ENCODE results near the gene ZHX3.

Gene ZHX3

DNA sequence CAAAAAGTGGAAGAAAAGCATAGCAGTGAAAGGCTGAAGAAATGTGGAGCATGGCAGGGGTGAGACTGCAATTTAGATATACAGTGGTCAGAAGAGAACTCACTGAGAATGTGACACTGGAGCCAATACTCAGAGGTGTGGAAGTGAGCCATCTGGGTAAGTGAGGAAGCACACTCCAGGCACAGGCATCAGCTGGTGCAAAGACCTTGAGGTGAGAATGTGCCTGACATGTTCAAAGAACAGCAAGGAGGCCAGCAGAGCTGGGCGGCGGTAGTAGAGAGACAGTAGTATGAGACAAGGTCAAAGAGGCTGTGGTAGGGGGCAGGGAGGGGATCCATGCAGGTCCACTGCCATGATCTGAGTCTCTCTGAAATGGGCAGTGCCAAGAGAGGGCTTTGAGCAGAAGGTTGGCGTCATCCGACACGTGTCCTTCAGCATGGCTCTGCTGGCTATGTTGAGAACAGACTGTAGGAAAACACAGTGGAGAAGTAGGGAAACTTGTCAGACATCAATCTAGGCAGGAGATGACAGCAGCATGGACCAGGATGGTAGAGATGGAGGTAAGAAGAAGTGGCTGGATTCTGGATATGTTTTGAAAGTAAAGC, 95.8 kb downstream of the ZHX3 start:
- no peak for DNase-seq

DNA sequence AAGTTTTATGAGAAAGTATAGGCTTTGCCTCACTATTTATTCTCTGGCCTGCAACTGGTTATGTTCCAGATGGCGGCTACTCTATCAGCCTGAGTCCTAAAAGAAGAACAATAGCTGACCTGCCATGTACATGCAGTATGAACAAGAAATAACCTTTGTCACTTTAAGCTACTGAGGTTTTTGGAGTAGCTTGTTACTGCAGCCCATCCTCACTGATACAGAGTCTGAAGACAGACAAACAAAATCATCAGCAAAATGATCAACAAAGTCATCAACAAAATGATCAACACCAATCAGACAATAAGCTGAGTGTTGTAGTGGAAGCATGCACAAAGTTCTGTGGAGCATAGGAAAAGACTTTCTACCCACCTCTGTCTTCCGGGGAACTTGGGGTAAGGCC, 97.7 kb downstream of the ZHX3 start:
- DNase-seq = no peak

DNA sequence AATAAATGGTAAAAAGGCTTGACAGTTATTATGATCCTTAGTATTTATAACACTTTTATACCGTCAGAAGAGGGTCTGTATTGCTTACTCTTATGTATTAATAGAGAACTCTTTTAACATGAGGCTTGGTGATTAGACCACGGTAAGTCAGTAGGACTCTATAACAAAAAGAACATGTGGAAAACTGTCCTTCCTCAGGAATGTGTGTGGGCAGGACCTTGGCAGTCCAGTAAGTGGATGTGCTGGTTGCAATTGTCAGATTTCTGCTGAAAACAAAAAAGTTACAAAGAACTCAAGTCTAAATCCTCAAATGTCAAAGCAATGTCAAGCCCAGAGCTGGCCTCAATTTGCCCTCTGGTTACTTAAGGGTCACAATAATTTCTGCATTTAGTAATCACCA, 99.1 kb downstream of the ZHX3 start:
- DNase-seq = no peak

DNA sequence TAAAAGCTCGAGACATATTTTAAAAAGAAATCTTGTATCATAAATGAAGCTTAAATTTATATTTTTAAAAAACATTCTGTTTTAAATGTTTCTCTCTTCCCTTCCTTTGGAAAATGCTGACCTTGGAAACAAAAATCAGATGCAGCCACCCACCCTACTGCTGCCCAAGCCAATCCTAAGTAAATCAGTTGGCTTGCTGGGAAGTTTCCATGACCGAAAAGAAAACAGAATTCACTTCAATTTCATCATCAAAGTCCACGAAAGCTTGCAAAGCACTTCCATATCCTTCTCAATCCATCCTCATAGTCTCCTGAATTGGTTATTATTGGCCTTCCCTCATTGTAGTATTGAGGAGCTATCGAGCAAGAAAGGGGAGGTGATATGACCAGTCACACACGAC, 100.1 kb downstream of the ZHX3 start:
- DNase-seq = no peak

DNA sequence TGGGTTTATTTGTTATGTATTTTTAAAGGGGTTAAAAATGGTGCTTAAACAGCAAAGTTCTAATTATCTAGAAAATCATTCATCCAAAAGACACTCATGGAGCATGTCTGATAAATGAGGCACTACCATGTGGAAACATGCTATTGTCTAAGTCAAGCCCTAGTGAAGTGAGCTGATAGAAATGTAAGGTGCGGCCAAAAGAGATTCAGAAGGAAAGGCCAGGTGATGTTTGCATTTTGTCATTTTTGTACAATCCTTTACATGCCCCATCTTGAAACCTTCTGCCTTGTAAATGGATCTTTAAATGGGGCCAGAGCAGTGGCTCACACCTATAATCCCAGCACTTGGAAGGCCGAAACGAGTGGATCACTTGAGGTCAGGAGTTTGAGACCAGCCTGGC, 102.9 kb downstream of the ZHX3 start:
- no peak for DNase-seq

DNA sequence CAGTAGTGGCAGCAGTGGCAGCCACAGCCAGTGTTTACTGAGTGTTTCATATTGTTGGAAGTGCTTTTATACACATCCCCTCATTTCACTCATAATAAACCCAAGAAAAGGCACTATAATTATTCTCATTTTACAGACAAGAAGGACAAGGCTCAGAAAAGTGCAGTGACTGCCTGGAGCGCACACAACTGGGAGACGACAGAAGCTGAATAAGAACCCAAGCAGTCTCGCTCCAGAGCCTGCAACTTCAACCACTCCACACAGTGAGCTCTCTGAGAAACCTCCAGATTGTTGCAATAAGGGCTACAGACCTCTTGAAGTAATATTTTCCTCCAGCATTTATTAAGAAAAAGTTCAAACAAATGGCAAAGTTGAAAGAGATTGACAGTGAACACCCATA, 103.3 kb downstream of the ZHX3 start:
- DNase-seq = no peak

DNA sequence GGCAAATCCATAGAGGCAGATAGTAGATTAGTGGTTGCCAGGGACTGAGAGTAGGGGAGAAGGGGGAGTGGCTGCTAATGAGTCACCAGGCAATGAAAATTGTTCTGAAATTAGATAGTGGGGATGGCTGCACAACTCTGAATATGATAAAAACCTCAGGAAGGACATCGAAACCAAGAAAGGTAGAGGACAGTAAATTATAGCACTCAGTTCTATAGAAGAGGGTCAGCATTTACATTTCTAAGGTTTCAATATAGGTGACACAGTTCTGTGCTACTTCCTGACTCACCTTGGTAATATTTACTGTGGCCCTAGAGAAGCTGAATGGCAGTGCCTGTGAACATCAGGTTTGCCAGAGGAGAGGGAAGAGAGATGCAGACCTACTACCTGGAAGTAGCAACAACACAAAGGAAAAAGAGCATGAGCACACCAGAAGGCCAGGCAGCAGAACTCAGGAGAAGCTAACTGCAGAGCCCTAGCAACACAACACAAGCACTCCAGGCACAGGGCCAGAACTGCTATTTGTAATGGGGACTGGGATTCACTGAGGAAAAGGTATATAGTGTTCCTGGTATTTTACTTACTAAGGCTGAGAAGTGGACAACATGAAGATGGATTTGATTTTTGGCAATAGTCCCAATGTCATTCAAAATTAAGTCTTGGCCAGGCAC, 104.2 kb downstream of the ZHX3 start:
- no peak for DNase-seq

DNA sequence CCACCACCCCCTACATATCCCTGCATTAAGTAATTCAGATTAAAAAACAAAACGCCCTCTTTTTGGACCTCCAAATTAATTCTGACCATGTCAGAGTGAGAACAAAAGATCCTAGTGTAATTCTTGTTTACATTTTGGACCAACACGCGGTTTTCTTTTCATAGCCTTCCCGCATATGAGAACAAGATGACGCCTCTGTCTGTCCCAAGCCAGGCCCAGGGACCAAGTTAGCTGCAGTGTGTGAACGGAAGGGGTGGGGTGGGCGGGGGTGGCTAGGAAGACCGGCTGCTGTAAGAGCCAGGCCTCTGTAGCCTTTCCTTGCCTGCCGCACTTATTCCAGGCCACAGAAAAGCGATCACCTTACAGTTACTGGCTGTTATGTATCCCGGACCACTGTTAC, 112.2 kb downstream of the ZHX3 start:
- no peak for DNase-seq

DNA sequence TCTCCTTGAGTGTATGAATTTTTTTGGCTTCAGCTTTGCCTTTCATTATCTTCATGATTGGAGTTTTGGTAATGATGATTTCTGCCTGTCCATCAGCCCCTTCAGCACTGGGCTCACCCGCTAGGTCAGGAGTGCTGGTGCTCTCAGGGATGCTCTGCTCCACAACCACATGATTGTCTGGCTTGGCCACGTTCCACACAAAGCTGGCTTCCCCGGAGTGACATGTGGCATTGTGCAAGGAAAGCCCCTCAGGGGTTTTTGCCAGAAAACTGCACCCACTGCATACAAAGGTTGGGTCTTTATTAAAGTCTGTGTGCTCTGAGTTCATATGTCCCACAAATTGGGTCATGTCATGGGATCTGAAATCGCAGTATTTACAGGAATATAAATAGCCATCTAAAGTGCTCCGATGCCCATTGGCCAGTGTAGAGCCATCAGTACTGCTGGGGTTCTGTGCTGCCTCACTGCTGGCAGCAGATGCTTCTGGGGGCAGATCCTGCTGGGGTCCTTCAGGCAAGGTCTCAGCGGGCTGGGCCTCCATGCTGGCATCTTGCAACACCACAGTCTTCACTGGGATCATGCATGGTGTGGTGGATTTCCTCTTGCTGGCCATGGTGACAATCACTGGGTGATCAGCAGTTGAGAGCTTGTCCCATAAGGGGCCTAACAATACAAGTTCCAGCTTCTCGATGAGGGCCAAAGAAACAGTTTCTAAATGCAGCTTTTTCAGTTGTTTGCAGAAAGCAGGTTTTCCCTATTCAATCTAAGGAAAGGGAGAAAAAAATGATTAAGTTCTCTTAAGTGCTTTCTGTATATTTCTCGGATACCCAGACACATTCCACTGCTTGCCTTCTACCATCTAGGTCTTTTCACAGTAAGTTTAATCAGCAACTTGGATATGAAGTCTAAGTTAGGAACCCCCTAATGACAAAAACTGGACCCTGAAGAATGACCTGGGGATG, 112.9 kb downstream of the ZHX3 start:
- no peak for DNase-seq

DNA sequence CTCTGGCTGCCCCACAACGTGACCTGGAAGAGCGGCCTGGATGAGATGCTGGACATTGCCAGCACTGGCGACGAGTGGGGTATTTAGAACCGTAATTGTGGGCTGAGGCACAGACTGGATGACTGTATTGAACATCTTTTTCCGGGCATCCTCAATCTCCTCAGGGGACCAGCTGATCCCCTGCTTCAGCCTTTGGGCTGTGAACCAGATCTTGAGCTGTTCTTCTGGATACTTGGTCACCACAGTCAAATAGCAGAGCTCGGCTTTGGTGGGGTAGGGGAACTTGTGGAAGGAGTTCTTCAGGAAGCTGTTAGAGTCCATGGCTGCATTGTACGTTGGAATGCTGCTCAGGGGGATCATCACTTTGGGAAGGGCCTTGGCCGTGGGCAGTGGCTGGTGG, 113.9 kb downstream of the ZHX3 start:
- no peak for DNase-seq

DNA sequence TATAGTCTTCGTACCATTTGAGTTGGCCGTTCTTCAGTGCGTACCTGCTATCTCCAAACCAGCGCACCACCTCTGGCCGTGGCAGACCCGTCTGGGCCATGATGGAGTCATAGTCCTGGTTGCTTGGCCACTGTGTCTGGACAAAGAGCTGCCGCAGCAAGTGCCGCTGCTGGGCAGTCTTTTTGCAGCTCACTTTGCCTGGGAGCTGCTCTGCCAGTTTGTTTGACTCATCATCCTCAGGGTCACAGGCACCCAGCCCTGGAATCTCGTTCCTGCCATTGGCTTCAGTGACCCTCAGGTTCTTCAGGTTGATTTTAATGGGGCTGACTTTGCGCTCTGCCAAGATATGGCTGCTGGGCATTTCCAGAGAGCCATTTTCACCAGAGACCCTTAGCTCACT, 115.1 kb downstream of the ZHX3 start:
- no peak for DNase-seq

DNA sequence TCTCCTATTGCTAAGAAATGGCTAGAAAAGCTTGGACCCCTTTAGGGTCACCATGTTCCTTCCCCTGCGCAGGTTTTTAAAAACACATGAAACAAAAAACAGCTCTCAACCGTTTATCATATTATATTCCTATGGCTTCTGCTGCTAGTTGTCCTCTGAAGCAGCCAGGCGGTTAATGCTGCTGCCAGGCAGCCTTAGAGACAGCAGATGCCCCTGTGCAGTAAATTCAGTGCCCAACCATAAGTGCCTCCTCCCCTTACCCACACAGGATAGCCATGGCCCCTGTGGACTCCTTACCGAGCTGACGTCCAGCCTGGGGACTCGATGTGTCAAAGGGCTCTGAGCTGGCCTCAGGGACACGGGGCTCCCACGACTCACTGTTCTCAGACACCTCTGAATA, 115.8 kb downstream of the ZHX3 start:
- no peak for DNase-seq

DNA sequence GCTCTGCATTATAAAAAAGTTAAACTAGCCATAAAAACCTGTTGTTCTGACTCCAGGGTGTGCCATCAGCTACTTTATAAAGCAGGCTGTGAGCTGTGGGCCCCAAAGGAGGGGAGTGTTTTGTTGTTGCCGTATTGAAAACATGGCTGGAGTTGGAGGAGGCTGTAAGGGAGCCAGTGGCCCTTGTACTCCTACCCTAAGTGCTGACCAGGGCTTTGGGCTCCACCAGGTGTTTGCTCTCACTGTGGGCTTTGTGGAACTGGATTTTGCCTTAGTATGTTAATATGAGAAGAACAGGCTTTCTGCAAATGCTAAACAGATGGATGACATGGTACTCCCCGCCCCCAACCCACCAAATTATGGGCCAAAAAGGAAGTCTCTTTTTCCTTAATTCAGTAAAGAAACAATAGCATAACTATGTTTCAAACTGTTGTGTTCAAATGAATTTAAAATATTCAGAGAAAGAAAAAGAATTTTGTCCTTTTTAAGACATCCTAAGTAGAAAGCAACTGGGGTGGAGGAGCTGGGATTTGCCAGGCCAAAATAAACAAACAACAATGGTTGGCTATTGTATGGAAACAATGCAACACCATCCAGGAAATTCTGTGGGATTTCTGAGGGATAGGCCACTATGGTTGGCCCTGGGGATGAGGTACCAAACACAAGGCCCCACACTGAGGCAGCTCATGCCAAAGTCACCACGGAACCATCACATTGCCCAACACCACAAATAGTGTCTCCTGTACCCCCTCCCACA, 116.9 kb downstream of the ZHX3 start:
- DNase-seq = no peak

DNA sequence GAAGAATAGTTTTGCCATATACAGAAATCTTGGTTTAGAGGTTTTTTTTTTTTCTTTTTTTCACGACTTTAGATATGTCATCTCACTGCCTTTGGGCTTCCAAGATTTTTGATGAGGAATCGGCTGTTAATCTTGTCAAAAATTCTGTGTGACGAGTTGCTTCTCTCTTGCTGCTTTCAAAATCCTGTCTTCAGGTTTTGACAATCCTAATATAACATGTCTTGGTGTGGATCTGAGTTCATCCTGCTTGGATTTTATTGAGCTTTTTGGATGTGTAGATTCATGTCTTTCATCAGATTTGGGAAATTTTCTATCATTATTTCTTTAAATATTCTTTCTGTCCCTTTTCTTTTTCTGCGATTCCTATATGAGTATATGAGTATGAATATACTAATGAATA, 119.1 kb downstream of the ZHX3 start:
- no peak for DNase-seq

DNA sequence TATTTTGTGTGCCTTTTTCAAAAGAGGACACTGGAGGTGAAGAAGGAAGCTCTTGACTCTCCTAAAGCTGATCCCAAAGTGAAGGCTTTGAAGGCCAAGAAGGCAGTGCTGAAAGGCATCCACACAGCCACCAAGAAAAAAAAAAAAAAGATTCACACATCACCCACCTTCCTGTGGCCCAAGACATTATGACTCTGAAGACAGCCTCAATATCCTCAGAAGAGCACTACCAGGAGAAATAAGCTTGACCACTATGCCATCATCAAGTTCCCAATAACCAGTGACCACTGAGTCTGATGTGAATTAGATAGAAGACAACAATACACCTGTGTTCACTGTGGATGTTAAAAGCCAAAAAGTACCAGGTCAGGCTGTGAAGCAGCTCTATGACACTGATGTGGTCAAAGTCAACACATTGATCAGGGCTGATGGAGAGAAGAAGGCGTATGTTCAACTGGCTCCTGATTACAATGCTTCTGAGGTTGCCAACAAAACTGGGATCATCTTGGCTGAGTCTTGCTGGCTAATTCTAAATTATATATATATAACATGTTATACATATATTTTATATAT, 120.8 kb downstream of the ZHX3 start:
- no peak for DNase-seq

DNA sequence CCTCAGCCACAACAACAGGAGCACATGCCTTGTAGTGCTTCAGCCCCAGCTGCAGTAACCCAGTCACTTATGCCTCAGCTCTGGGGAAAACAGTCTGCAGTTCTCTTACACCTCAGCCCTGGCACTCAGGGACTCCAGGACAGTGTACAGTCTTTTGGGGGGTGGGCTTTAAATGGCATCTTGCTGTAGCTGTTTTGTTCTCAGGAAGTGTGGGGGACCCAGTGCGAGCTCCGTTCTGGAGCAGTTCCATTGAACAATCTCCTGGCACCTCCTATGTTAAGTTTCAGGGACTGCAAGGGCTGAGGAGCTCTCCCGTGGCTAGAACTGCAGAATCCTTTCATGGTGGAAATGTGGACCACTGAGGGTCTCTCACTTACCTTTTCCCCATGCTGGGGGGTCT, 125.0 kb downstream of the ZHX3 start:
- DNase-seq = no peak

DNA sequence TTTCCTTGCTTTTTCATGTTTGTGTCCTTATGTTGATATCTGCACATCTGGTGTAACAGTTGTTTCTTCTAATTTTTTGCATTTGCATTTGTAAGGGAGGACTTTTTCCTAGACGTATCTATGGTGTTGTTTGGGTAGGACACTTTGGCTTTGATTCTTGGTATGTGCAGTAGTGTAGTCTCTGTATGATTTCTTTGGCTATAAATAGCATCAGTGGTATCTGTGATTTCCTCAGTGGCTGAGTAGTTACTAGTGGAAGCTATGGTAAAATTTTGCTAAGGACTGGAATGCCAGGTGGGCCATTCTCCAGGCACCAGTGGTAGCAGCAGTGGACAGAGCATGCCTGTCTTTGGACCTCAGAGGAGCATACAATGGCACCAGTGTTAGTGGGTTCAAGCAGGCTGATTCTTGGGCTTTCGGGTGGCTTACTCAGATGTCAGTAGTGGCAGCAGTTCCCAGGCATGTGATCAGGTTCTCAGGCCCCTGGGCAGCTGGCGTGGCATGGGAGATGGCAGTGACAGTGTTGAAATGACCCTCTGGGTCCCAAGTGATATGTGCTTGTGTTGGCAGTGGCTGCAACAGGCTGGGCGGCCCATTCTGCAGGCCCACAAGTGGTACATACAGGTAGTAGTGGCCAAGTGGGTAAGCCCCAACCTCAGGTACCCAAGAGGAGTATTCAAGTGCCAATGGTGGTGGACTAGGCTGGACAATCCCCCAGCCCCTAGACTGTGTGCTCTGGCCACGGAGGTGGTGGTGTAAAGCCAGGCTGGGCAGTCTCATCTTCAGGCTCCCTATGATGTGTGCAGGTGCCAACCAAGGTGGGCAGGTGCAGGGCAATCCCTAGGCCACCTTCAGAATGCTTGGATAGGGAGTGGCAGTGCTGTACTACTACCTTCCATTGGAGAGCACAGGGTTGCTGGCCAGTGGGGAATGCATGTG, 125.7 kb downstream of the ZHX3 start:
- no peak for DNase-seq

DNA sequence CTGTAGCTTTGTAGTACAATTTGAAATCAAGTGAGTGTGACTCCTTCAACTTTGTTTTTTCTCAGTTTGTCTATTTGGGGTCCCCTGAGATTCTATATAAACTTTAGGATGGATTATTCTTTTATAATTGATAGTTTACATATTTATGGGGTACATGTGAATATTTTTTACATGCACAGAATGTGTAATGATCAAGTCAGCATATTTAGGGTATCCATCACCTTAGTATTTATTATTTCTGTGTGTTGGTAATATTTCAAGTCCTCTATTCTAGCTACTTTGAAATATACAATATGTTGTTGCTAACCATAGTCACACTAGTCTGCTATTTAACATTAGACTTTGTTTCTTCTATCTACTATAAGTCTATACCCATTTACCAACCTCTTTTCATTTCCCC, 129.9 kb downstream of the ZHX3 start:
- no peak for DNase-seq

DNA sequence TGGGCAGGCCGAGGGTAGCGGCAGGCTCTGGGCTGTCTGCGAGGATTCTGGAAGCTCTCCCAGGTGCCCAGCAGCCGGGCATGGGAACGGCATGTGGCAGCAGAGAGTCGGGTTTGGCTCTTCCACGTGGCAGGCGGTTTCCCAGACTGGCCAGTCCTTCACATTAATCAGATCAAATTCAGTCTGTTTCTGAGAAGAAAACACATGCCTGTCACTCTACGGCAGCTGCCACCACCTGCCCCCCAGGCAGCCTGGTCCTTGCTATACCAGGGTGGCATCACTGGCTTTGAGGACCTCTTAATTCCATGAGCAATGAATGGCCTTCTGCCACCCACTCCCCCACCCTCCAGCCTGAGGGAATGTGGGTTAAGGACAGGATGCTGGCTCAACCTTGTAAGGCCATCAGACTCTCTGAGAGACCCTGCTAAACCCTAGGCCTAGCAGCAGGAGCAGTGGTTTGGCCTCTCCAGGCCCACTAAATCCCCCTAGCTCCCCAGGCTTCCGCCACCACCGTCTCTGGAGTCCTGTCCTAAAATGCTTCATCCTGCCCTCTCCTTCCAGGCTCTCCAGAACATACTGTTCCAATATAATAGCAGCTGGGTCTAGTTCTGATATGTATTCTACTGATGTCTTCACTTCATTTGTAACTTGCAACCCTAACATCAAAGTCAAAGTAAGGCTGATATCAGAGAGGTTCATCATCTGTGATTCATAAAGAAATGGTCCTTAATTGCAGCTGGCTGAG, 132.3 kb downstream of the ZHX3 start:
- DNase-seq = no peak

DNA sequence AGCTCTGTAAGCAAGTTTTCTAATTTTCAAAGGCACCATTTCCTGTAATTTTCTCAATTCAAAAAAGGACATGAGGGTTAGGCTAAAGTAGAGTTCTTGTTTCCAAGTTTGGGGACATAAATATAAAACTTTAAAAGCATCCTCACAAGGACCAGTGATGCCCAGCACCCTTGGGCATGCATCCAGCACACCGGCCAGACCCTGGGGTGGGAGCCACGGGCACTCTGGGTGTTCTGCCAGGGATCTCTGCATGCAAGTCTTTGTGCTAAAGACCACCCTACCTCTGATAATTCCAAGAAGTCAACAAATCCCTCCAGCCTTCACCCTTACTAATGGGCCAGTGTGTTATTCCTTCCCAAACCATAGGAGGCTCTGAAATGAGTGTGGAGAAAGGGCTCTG, 133.7 kb downstream of the ZHX3 start:
- no peak for DNase-seq

DNA sequence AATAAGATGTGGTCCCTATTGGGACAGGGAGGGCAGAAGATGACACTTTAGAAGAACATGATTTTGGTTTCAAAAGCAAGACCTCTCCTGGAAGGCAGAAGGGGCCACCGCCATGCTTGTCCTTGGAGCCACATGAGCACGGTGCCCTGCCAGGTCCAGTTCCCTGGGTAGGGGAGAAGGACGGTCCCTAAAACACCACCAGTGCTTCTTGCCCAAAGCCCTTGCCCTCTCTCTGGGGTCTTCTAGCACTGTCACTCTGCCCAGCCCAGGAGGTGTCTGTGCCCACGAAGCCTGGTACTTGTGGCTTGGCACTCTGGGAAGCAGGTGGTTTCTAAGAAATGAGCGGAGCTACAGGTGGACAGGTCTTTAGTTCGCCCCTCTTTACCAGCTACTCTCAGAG, 134.1 kb downstream of the ZHX3 start:
- DNase-seq = no peak
